SJCRH30 (cell line): ENCODE results near the gene CELF6. TPM values are rescaled to one million over a fixed set of nuclear protein-coding genes. Genes with fewer than 3 reads are reported as not detected.

ENCODE experiments used
- DNase-seq, 2 experiments: peaks; one replicate each; pipeline ENCODE4 v3.0.0-alpha.2; 2015 to 2020
- H3K27ac ChIP-seq: fragments of 250-450 bp; sonication (Bioruptor Pico); 2 replicates; pipeline ENCODE4 v1.5.1; 2020; ENCODE audit warnings: mild to moderate bottlenecking, moderate library complexity
- H3K27me3 ChIP-seq: fragments of 250-450 bp; sonication (Bioruptor Pico); 2 replicates; pipeline ENCODE4 v1.5.1; 2020; ENCODE audit warnings: mild to moderate bottlenecking, moderate library complexity
- H3K36me3 ChIP-seq: fragments of 250-450 bp; sonication (Bioruptor Pico); 2 replicates; pipeline ENCODE4 v1.5.1; 2020; ENCODE audit warnings: mild to moderate bottlenecking, moderate library complexity
- H3K4me1 ChIP-seq: fragments of 250-450 bp; sonication (Bioruptor Pico); 2 replicates; pipeline ENCODE4 v1.5.1; 2020; ENCODE audit warnings: mild to moderate bottlenecking, moderate library complexity
- H3K4me3 ChIP-seq: fragments of 250-450 bp; sonication (Bioruptor Pico); 2 replicates; pipeline ENCODE4 v1.5.1; 2020; ENCODE audit warnings: mild to moderate bottlenecking, moderate library complexity
- H3K9me3 ChIP-seq: fragments of 250-450 bp; sonication (Bioruptor Pico); replicated peaks from 2 replicates; pipeline ENCODE4 v1.5.1; 2020; ENCODE audit warnings: mild to moderate bottlenecking, moderate library complexity
- total RNA-seq: library from RNA; depleted of rRNA; stranded (reverse); fragments of >200 nt; shearing (Covaris generic); gene quantifications from 2 replicates; pipeline ENCODE4 v1.2.3, GENCODE V29; 2014; rRNA removed

CELF6 gene
- 0.05 TPM in 1 of 2 replicates, not detected in the other for total RNA-seq

GRCh38 chr15:72319985-72320671 lies at the start of gene CELF6:
Gene CELF6, minus strand, starts transcription at chr15:72320157. Its CDS starts 283 bp downstream, at chr15:72319874.
- Histone ChIP-seq H3K36me3 (no peaks in the 10 kb centered on the region), H3K4me3 (peak within 1 kb of the TSS; percentile 58), H3K27me3 (no peaks in the 10 kb centered on the region), H3K9me3 (no peaks in the 10 kb centered on the region), H3K27ac (no peak within 1 kb of the TSS), H3K4me1 (no peaks in the 10 kb centered on the region)
- DNase-seq: peak; percentile 90 to 93

GRCh38 chr15:72368899-72369298 lies 48.9 kb upstream of the CELF6 start:
- H3K27ac ChIP-seq: no peak overlapping the region
- H3K4me1 ChIP-seq: no peaks in the 10 kb centered on the region
- no peak overlapping the region for H3K4me3 ChIP-seq
- H3K36me3 ChIP-seq: no peaks in the 10 kb centered on the region; the same call in 1 of the 2 replicates
- no peaks in the 10 kb centered on the region for H3K27me3 ChIP-seq
- no peak for DNase-seq
- no peaks in the 10 kb centered on the region for H3K9me3 ChIP-seq

GRCh38 chr15:72368325-72368724 lies 48.4 kb upstream of the CELF6 start:
- no peaks in the 10 kb centered on the region; the same call in 1 of the 2 replicates for H3K36me3 ChIP-seq
- H3K4me3 ChIP-seq: no peak overlapping the region

GRCh38 chr15:72365844-72366243 lies 45.9 kb upstream of the CELF6 start:
- Histone ChIP-seq H3K36me3 (no peaks in the 10 kb centered on the region; the same call in 1 of the 2 replicates), H3K27ac (no peak overlapping the region), H3K4me1 (no peaks in the 10 kb centered on the region), H3K4me3 (no peak overlapping the region), H3K27me3 (no peaks in the 10 kb centered on the region), H3K9me3 (no peaks in the 10 kb centered on the region)
- no peak for DNase-seq

More at GRCh38 chr15:72368325-72368724, 48.4 kb upstream of the CELF6 start:
- no peak overlapping the region for H3K27ac ChIP-seq
- no peak for DNase-seq
- H3K9me3 ChIP-seq: no peaks in the 10 kb centered on the region
- no peaks in the 10 kb centered on the region for H3K4me1 ChIP-seq
- H3K27me3 ChIP-seq: no peaks in the 10 kb centered on the region

- no peaks in the 10 kb centered on the region for H3K4me1 ChIP-seq
- no peak for DNase-seq
These were observed 41.2 kb upstream of the CELF6 start for GRCh38 chr15:72361176-72361575.

GRCh38 chr15:72358650-72359171 lies 38.8 kb upstream of the CELF6 start:
- peak; percentile 21 to 26 for DNase-seq
- no peak overlapping the region for H3K27ac ChIP-seq
- no peaks in the 10 kb centered on the region for H3K27me3 ChIP-seq
- H3K9me3 ChIP-seq: no peaks in the 10 kb centered on the region
- H3K4me3 ChIP-seq: no peak overlapping the region
- H3K4me1 ChIP-seq: no peaks in the 10 kb centered on the region
- H3K36me3 ChIP-seq: no peaks in the 10 kb centered on the region

More at GRCh38 chr15:72361176-72361575, 41.2 kb upstream of the CELF6 start:
- Histone ChIP-seq H3K27me3 (no peaks in the 10 kb centered on the region), H3K4me3 (no peak overlapping the region), H3K36me3 (no peaks in the 10 kb centered on the region), H3K27ac (no peak overlapping the region), H3K9me3 (no peaks in the 10 kb centered on the region)

GRCh38 chr15:72358121-72358520 lies 38.2 kb upstream of the CELF6 start:
- Histone ChIP-seq H3K9me3 (no peaks in the 10 kb centered on the region), H3K27ac (no peak overlapping the region), H3K36me3 (no peaks in the 10 kb centered on the region), H3K4me1 (no peaks in the 10 kb centered on the region), H3K27me3 (no peaks in the 10 kb centered on the region), H3K4me3 (no peak overlapping the region)
- no peak for DNase-seq

- Histone ChIP-seq H3K27me3 (no peaks in the 10 kb centered on the region), H3K36me3 (peaks cover 3% of the 10 kb centered on the region; the same call in 1 of the 2 replicates), H3K4me3 (no peak overlapping the region), H3K9me3 (no peaks in the 10 kb centered on the region), H3K27ac (no peak overlapping the region), H3K4me1 (no peaks in the 10 kb centered on the region)
- no peak for DNase-seq
These were observed 34.5 kb upstream of the CELF6 start for GRCh38 chr15:72354496-72354895.

- H3K27ac ChIP-seq: no peak overlapping the region
- H3K27me3 ChIP-seq: no peaks in the 10 kb centered on the region
- H3K4me1 ChIP-seq: no peaks in the 10 kb centered on the region
- DNase-seq: no peak
- peaks cover 9% of the 10 kb centered on the region for H3K36me3 ChIP-seq
- H3K9me3 ChIP-seq: no peaks in the 10 kb centered on the region
- H3K4me3 ChIP-seq: no peak overlapping the region
These were observed 33.3 kb upstream of the CELF6 start for GRCh38 chr15:72353266-72353665.

GRCh38 chr15:72345806-72346205 lies 25.8 kb upstream of the CELF6 start:
- Histone ChIP-seq H3K4me3 (no peak overlapping the region), H3K27me3 (no peaks in the 10 kb centered on the region), H3K36me3 (peaks cover 11% of the 10 kb centered on the region), H3K9me3 (no peaks in the 10 kb centered on the region), H3K27ac (no peak overlapping the region), H3K4me1 (no peaks in the 10 kb centered on the region)
- DNase-seq: no peak

- no peak overlapping the region for H3K4me3 ChIP-seq
- H3K4me1 ChIP-seq: no peaks in the 10 kb centered on the region
These were observed 25.3 kb upstream of the CELF6 start for GRCh38 chr15:72345280-72345679.

GRCh38 chr15:72344602-72345001 lies 24.6 kb upstream of the CELF6 start:
- Histone ChIP-seq H3K4me3 (no peak overlapping the region), H3K4me1 (no peaks in the 10 kb centered on the region), H3K36me3 (peaks cover 11% of the 10 kb centered on the region; the same call in 1 of the 2 replicates), H3K27me3 (no peaks in the 10 kb centered on the region), H3K9me3 (no peaks in the 10 kb centered on the region), H3K27ac (no peak overlapping the region)
- DNase-seq: no peak

More at GRCh38 chr15:72345280-72345679, 25.3 kb upstream of the CELF6 start:
- Histone ChIP-seq H3K36me3 (peaks cover 11% of the 10 kb centered on the region; the same call in 1 of the 2 replicates), H3K27ac (no peak overlapping the region), H3K27me3 (no peaks in the 10 kb centered on the region), H3K9me3 (no peaks in the 10 kb centered on the region)
- no peak for DNase-seq

- no peaks in the 10 kb centered on the region for H3K27me3 ChIP-seq
- H3K27ac ChIP-seq: no peak overlapping the region
- H3K36me3 ChIP-seq: 0 out of 2 replicates have a peak, but pooled peaks cover 5% of the 10 kb centered on the region
- H3K9me3 ChIP-seq: no peaks in the 10 kb centered on the region
- H3K4me1 ChIP-seq: no peaks in the 10 kb centered on the region
- no peak overlapping the region for H3K4me3 ChIP-seq
- DNase-seq: peak; percentile 31 to 42
These were observed 22.4 kb upstream of the CELF6 start for GRCh38 chr15:72342385-72342784.

- no peak overlapping the region for H3K27ac ChIP-seq
- no peaks in the 10 kb centered on the region for H3K27me3 ChIP-seq
- no peaks in the 10 kb centered on the region for H3K9me3 ChIP-seq
- DNase-seq: peak; percentile 26 to 41
- no peak overlapping the region for H3K4me3 ChIP-seq
- H3K4me1 ChIP-seq: no peaks in the 10 kb centered on the region
- 0 out of 2 replicates have a peak, but pooled peaks cover 5% of the 10 kb centered on the region for H3K36me3 ChIP-seq
These were observed 21.4 kb upstream of the CELF6 start for GRCh38 chr15:72341361-72341760.

GRCh38 chr15:72340366-72340765 lies 20.4 kb upstream of the CELF6 start:
- no peak overlapping the region for H3K27ac ChIP-seq
- H3K36me3 ChIP-seq: 0 out of 2 replicates have a peak, but pooled peaks cover 2% of the 10 kb centered on the region
- no peaks in the 10 kb centered on the region for H3K4me1 ChIP-seq
- no peaks in the 10 kb centered on the region for H3K9me3 ChIP-seq
- DNase-seq: no peak
- no peaks in the 10 kb centered on the region for H3K27me3 ChIP-seq
- H3K4me3 ChIP-seq: no peak overlapping the region
